ENCODE measurements around the gene PHTF2. TPM values are rescaled to one million over a fixed set of nuclear protein-coding genes. Genes with fewer than 3 reads are reported as not detected.
A peak's percentile ranks its signal among the peaks of the same experiment; 100 is the strongest.

PHTF2 gene
- 10 to 100 TPM; 21.6 to 23.8 TPM for total RNA-seq

DNA sequence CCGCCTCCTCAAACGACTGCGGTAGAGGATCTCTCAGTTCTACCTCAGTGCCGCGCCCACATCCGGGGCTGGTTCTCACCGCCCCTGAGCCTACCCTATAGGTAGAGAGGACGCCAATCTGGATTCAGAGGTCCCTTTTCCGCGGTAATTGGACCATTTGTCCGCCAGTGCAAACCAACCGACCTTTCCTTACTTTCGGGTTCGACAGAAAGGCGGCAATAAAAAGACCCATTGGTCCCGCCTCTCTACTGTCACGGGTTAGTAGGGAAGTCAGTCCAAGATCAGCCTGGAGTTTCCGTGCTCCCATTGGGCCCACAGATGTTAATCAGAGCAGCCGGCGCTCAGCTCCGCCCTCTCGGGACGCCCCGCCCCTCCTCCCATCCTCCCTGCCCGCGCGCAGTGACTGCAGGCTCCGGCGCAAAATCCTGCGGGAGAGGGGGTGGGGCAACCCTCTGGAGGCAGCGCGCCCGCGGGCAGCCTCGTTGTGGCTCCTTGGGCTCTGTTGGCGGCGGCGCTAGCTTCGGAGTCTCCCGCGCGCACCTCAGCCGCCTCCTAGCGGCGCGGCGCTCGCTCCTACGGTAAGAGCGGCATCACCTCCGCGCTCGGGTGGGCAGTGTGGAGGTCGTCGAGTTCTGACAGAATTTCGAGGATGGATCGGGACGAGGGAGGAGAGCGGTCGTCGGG, at the start of gene PHTF2, which contains the start of gene TMEM60:
TSS of gene PHTF2 (plus strand) at position 380 of the 684 bp plus-strand sequence.
TSS of gene TMEM60 (minus strand) at position 41 of the 684 bp plus-strand sequence. CDS start 4,061 bp downstream, outside the sequence.
- H3K4me3 Mint-ChIP-seq, result peak within 1 kb of the TSS; percentile 94

GRCh38 chr7:77752016-77752415, 46.6 kb upstream of the PHTF2 start:
- H3K27me3 Mint-ChIP-seq, result no peaks in the 10 kb centered on the region
- peaks cover 40% of the 10 kb centered on the region for H3K4me1 Mint-ChIP-seq
- no peak overlapping the region for H3K27ac Mint-ChIP-seq

More for the DNA sequence above, at the start of gene PHTF2, which contains the start of gene TMEM60:
- no peaks in the 10 kb centered on the region for H3K27me3 Mint-ChIP-seq
- DNase-seq, result peak; percentile 92
- peaks cover 36% of the 10 kb centered on the region for H3K36me3 Mint-ChIP-seq
- peak within 1 kb of the TSS; percentile 88 for H3K27ac Mint-ChIP-seq
- H3K9me3 Mint-ChIP-seq, result no peaks in the 10 kb centered on the region
- peaks cover 58% of the 10 kb centered on the region for H3K4me1 Mint-ChIP-seq

GRCh38 chr7:77753173-77753572, 45.4 kb upstream of the PHTF2 start:
- no peak for DNase-seq
- Mint-ChIP-seq H3K9me3 (no peaks in the 10 kb centered on the region), H3K4me1 (peaks cover 41% of the 10 kb centered on the region), H3K27me3 (no peaks in the 10 kb centered on the region), H3K27ac (no peak overlapping the region), H3K4me3 (no peak overlapping the region), H3K36me3 (peaks cover 14% of the 10 kb centered on the region)

More at GRCh38 chr7:77752016-77752415, 46.6 kb upstream of the PHTF2 start:
- H3K9me3 Mint-ChIP-seq, result no peaks in the 10 kb centered on the region
- no peak for DNase-seq
- H3K36me3 Mint-ChIP-seq, result peaks cover 15% of the 10 kb centered on the region
- no peak overlapping the region for H3K4me3 Mint-ChIP-seq

- H3K27ac Mint-ChIP-seq, result peak overlapping the region; percentile 58
- H3K4me3 Mint-ChIP-seq, result no peak overlapping the region
- peak; percentile 4 for DNase-seq
- H3K36me3 Mint-ChIP-seq, result peaks cover 3% of the 10 kb centered on the region
- peaks cover 37% of the 10 kb centered on the region for H3K4me1 Mint-ChIP-seq
- H3K9me3 Mint-ChIP-seq, result no peaks in the 10 kb centered on the region
- no peaks in the 10 kb centered on the region for H3K27me3 Mint-ChIP-seq
Measured at GRCh38 chr7:77757589-77757988, 41.0 kb upstream of the PHTF2 start.

DNA sequence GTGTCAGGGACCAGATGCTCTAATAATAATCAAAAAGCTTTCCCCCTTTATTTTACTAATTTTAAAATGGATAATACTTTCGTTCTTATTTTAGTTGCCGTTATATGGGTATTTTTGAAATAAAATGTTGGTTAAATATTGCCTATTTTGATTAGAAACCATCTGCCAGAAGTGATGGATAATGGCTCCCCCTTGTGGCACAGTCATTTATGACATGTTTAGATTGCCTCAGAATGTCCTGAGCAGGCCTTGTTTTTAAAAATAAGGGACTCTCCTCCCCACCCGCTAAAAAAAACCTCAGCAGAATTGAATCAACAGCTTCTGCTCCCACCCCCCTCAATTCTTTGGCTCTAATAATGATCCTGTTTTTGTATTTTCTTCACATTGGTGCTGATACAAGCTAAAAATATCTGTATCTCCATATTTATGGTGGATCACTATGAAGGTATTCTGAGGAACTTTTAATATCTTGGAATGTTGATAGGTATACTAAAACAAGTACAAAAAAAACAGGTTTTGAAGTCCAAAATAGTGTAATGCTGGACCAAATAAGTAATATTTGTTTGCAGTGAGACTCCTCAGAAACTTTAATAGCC, 39.2 kb upstream of the PHTF2 start:
- peak; percentile 50 for DNase-seq
- Mint-ChIP-seq H3K27me3 (no peaks in the 10 kb centered on the region), H3K36me3 (no peaks in the 10 kb centered on the region), H3K27ac (no peak overlapping the region), H3K4me3 (no peak overlapping the region), H3K9me3 (no peaks in the 10 kb centered on the region), H3K4me1 (peaks cover 38% of the 10 kb centered on the region)

DNA sequence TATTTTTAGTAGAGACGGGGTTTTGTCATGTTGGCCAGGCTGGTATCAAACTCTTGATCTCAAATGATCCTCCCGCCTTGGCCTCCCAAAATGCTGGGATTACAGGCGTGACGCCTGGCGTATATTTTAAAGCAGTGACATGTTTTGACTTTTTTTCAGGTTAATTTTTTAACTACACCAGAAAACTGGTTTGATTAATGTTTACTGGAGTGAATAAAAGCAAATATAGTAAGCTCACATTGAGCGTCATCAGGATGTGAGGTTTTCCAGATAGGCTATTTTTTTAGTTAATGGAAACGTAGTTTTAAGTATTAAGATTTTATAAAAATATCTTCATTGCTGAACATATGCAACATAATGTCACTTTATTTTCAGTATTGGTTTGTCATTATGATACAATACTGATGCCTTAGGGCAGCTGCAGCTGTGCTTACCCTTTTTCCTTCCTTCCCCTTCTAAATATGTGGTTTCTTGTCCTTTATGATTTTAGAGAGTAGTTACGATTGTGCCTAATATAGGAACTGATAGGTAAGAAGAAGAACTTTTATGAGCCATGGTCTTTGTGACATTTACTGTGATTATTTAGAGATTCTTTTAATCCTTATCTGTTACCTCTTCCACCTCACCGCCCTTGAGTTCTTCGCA, 37.6 kb upstream of the PHTF2 start:
- no peak for DNase-seq
- no peak overlapping the region for H3K4me3 Mint-ChIP-seq
- H3K9me3 Mint-ChIP-seq, result no peaks in the 10 kb centered on the region
- H3K36me3 Mint-ChIP-seq, result no peaks in the 10 kb centered on the region
- H3K27me3 Mint-ChIP-seq, result no peaks in the 10 kb centered on the region
- H3K4me1 Mint-ChIP-seq, result peaks cover 39% of the 10 kb centered on the region
- H3K27ac Mint-ChIP-seq, result no peak overlapping the region

DNA sequence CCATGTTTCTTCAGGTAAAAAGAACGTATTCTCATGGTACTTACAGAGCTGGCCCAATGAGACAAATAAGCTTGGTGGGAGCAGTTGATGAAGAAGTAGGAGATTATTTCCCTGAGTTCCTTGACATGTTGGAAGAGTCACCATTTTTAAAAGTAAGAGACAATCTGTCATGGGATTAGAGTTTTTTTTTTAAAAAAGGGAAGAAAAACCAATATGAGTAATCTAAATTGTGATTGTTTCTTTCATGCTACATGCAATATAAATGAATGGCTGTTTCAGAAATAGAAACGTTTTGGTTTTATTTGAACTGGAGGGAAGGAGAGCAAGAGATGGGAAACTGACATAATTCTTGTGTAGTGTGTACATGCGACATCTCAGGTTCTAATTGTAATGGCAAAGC, 33.1 kb upstream of the PHTF2 start:
- Mint-ChIP-seq H3K9me3 (no peaks in the 10 kb centered on the region), H3K27me3 (no peaks in the 10 kb centered on the region), H3K27ac (no peak overlapping the region), H3K4me3 (no peak overlapping the region), H3K36me3 (peaks cover 8% of the 10 kb centered on the region), H3K4me1 (peaks cover 29% of the 10 kb centered on the region)
- DNase-seq, result no peak

DNA sequence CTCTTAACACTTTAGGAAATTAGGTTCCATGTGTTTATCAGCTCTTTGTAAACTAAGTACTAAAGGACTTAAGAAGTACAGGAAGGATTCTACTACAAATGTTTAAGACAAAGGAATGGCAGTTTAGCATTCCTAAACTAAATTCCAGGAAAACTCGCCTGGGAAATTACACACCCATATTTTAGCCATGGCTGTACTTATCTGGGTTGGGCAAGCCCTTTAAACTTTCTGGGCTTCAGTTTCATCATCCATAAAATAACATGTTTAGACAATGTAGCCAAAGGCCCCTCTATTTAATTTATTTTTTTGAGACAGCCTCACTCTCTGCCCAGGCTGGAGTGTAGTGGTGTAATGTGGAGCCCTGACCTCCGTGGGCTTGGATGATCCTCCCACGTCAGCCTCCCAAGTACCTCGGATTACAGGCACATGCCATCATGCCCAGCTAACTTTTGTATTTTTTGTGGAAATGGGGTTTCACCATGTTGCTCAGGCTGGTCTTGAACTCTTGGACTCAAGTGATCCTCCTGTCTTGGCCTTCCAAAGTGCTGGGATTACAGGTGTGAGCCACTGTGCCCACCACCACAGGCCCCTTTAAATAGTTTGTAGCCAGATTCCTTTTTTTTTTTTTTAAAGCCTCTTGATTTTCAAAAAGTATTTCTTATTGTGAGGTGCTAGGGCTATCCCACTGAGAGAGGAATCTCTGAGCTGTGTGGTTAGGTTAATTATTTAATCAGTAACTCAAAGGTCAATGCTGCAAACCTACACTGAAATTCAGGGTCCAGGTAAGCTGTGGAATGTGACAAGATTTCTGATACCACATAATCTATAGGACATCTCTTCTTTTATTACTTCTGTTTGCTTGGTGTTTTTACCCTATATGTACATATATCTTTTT, 32.4 kb upstream of the PHTF2 start:
- no peak for DNase-seq
- Mint-ChIP-seq H3K36me3 (peaks cover 8% of the 10 kb centered on the region), H3K4me3 (no peak overlapping the region), H3K27me3 (no peaks in the 10 kb centered on the region), H3K9me3 (no peaks in the 10 kb centered on the region), H3K4me1 (peaks cover 28% of the 10 kb centered on the region), H3K27ac (no peak overlapping the region)

- Mint-ChIP-seq H3K27me3 (no peaks in the 10 kb centered on the region), H3K4me1 (peaks cover 26% of the 10 kb centered on the region), H3K27ac (no peak overlapping the region), H3K4me3 (no peak overlapping the region), H3K9me3 (no peaks in the 10 kb centered on the region), H3K36me3 (peaks cover 8% of the 10 kb centered on the region)
- no peak for DNase-seq
Measured at GRCh38 chr7:77766801-77767605, 31.6 kb upstream of the PHTF2 start.

DNA sequence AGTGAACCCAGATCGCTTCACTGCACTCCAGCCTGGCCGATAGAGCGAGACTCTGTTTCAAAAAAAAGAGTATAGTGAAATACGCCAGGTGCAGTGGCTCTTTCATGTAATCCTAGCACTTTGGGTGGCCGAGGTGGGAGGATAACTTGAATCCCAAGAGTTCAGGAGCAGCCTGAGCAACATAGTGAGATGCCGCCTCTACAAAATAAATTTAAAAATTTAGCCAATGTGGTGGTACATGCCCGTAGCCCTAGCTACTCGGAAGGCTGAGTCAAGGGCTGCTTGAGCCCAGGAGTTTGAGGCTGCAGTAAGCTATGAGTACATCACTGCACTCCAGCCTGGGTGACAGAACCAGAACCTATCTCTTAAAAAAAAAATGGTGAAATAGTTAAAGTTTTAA, 28.3 kb upstream of the PHTF2 start:
- Mint-ChIP-seq H3K27ac (no peak overlapping the region), H3K4me3 (no peak overlapping the region), H3K4me1 (peaks cover 7% of the 10 kb centered on the region), H3K9me3 (no peaks in the 10 kb centered on the region), H3K27me3 (no peaks in the 10 kb centered on the region), H3K36me3 (peaks cover 14% of the 10 kb centered on the region)
- no peak for DNase-seq

GRCh38 chr7:77771901-77772300, 26.7 kb upstream of the PHTF2 start:
- peaks cover 2% of the 10 kb centered on the region for H3K4me1 Mint-ChIP-seq
- H3K4me3 Mint-ChIP-seq, result no peak overlapping the region
- no peaks in the 10 kb centered on the region for H3K9me3 Mint-ChIP-seq
- H3K27ac Mint-ChIP-seq, result no peak overlapping the region
- DNase-seq, result no peak
- peaks cover 23% of the 10 kb centered on the region for H3K36me3 Mint-ChIP-seq
- no peaks in the 10 kb centered on the region for H3K27me3 Mint-ChIP-seq

GRCh38 chr7:77778535-77778934, 20.0 kb upstream of the PHTF2 start:
- no peak for DNase-seq
- no peak overlapping the region for H3K27ac Mint-ChIP-seq
- H3K4me1 Mint-ChIP-seq, result no peaks in the 10 kb centered on the region
- H3K36me3 Mint-ChIP-seq, result peaks cover 28% of the 10 kb centered on the region
- H3K9me3 Mint-ChIP-seq, result no peaks in the 10 kb centered on the region
- H3K4me3 Mint-ChIP-seq, result no peak overlapping the region
- no peaks in the 10 kb centered on the region for H3K27me3 Mint-ChIP-seq

DNA sequence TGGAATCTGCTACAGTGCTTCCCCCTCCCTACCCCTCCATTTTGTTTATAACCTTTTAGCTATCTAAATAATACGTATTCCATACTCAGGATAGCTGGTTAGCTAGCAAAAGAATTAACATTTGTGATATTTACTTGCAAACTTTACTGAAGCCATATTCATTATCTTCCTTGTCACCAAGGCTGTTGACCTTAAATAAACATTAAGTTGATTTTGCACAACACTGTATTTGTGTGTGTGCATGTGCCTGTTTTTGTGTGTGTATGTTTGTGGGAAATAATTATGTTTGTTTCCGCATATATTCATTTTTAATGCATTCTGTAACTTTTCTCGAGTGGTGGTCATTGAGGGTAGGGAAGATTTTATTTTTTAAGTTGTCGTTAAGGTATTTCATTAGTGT, 16.2 kb upstream of the PHTF2 start:
- Mint-ChIP-seq H3K9me3 (no peaks in the 10 kb centered on the region), H3K4me1 (no peaks in the 10 kb centered on the region), H3K4me3 (no peak overlapping the region), H3K27ac (no peak overlapping the region), H3K36me3 (peaks cover 30% of the 10 kb centered on the region), H3K27me3 (no peaks in the 10 kb centered on the region)
- DNase-seq, result no peak

- H3K27me3 Mint-ChIP-seq, result no peaks in the 10 kb centered on the region
- H3K9me3 Mint-ChIP-seq, result no peaks in the 10 kb centered on the region
- no peak overlapping the region for H3K27ac Mint-ChIP-seq
- H3K36me3 Mint-ChIP-seq, result peaks cover 30% of the 10 kb centered on the region
- no peak overlapping the region for H3K4me3 Mint-ChIP-seq
- no peak for DNase-seq
- H3K4me1 Mint-ChIP-seq, result no peaks in the 10 kb centered on the region
Measured at GRCh38 chr7:77783111-77783510, 15.5 kb upstream of the PHTF2 start.

Measured in activated naive CD8-positive, alpha-beta T cell treated with anti-CD3 and anti-CD28 coated beads for 36 hours (primary cell).